ENCODE data around the gene RNF212B. TPM values are rescaled to one million over a fixed set of nuclear protein-coding genes. Genes with fewer than 3 reads are reported as not detected.
A peak's percentile ranks its signal among the peaks of the same experiment; 100 is the strongest.

RNF212B gene
- total and polyA plus RNA-seq, 2 of the 13 experiments (the other 11 are each of a cell fraction or from before 2014, with no cell fraction given) = 0.05 TPM; not detected in 1

GRCh38 chr14:23286020-23286901 is 48.5 kb downstream of the RNF212B start, which contains the start of gene HOMEZ (continued):
- TF ChIP-seq RERE (CRISPR knock-in tag; IDR thresholded peaks at IDR 0.05; ENCODE audit: low read depth) (0 out of 2 replicates have a peak, but pooled peaks have one; percentile 19), CEBPZ (IDR thresholded peaks at IDR 0.05; ENCODE audit: low read length) (peak; percentile 61; the same call in 1 of the 2 replicates), ZNF737 (CRISPR knock-in tag; IDR thresholded peaks at IDR 0.05; ENCODE audit: borderline replicate concordance) (no peak), MIER2 (CRISPR knock-in tag; IDR thresholded peaks at IDR 0.05) (no peak), CBX1 (IDR thresholded peaks at IDR 0.05; ENCODE audit: low read depth) (peak; percentile 98), ZEB1 (IDR thresholded peaks at IDR 0.05; ENCODE audit: insufficient replicate concordance, low read depth) (peak; percentile 70), TFE3 (CRISPR knock-in tag; IDR thresholded peaks at IDR 0.05) (peak; percentile 37; the same call in 1 of the 2 replicates)

All from HepG2 (cell line).